GM12878 (cell line): ENCODE data around the gene CLECL1. TPM values are rescaled to one million over a fixed set of nuclear protein-coding genes. Genes with fewer than 3 reads are reported as not detected.

Experiments
- BHLHE40 ChIP-seq, 2 experiments: fragments of 450-650 bp in 1 of 2; IDR thresholded peaks; 2 replicates each; pipeline ENCODE4 v1.6.1; 2011 to 2017; ENCODE audit warnings: low read depth in 2 of 2, borderline replicate concordance in 1 of 2, improper control_type of control experiment in 1 of 2, low read length in 1 of 2, mild to moderate bottlenecking in 1 of 2
- EP300 ChIP-seq, 2 experiments: fragments of 150-350 bp in 1 of 2; IDR thresholded peaks; 2 replicates each; pipeline ENCODE4 v1.6.1; 2011 to 2012; ENCODE audit warnings: low read depth in 2 of 2, low read length in 2 of 2, borderline replicate concordance in 1 of 2, improper control_type of control experiment in 1 of 2, inconsistent platforms in 1 of 2; ENCODE audit not compliant: control insufficient read depth in 1 of 2
- JUNB ChIP-seq: IDR thresholded peaks from 2 replicates; pipeline ENCODE4 v1.6.1; 2016; ENCODE audit warnings: antibody characterized with exemption, mild to moderate bottlenecking
- MEF2B ChIP-seq: fragments of 450-650 bp; IDR thresholded peaks from 2 replicates; pipeline ENCODE4 v1.6.1; 2018; ENCODE audit warnings: mild to moderate bottlenecking, moderate library complexity; ENCODE audit not compliant: partially characterized antibody, poor library complexity, severe bottlenecking
- PAX5 ChIP-seq: IDR thresholded peaks from 2 replicates; pipeline ENCODE4 v1.6.1; 2011; ENCODE audit warnings: low read depth, low read length, borderline replicate concordance
- PKNOX1 ChIP-seq: fragments of 450-650 bp; IDR thresholded peaks from 2 replicates; pipeline ENCODE4 v1.6.1; 2016; ENCODE audit warnings: mild to moderate bottlenecking
- ZBED1 ChIP-seq: IDR thresholded peaks from 2 replicates; pipeline ENCODE4 v1.6.1; 2016; ENCODE audit warnings: borderline replicate concordance
- ZNF687 ChIP-seq: fragments of 450-650 bp; IDR thresholded peaks from 2 replicates; pipeline ENCODE4 v1.6.1; 2017; ENCODE audit warnings: mild to moderate bottlenecking, moderate library complexity
- polyA plus RNA-seq, 11 experiments: library from polyadenylated mRNA; depleted of rRNA in 4 of 11; unstranded in 6 of 11; stranded (reverse) in 5 of 11; fragments of >200 nt; fragmentation: Nextera tagmentation in 4 of 11; fragmentation: Illumina TruSeq in 1 of 11; extraction: Ambion mirVana in 4 of 11; extraction: Trizol in 1 of 11; gene quantifications; 1 replicate in 1 of 11; 2 replicates in 10 of 11; pipeline versions ENCODE4 v1.2.1 to v1.2.3, GENCODE V29; 2011 to 2016; ENCODE audit warnings: inconsistent platforms in 2 of 11, missing spikeins in 2 of 11, low read depth in 1 of 11
- total RNA-seq, 4 experiments: library from RNA; depleted of rRNA in 3 of 4; stranded (reverse); fragments of >200 nt in 3 of 4; fragmentation: Illumina TruSeq in 1 of 4; extraction: Trizol in 1 of 4; gene quantifications; 2 replicates each; pipeline versions ENCODE4 v1.2.1 to v1.2.3, GENCODE V29; 2013 to 2021

Gene CLECL1
- total and polyA plus RNA-seq, 10 of the 15 experiments (the other 5 are each of a cell fraction or from before 2014, with no cell fraction given) = 4.6 to 56.5 (median 46.4) TPM

GRCh38 chr12:9713032-9713558 lies 19.8 kb downstream of the CLECL1 start (continued):
- TF ChIP-seq PKNOX1 (peak; percentile 58; the same call in 1 of the 2 replicates), BHLHE40 (IDR thresholded peaks at IDR 0.05; ENCODE audit: borderline replicate concordance in 1 of 2, low read depth in 2 of 2, low read length in 1 of 2) (peak in 1 of 2 experiments; percentile 88; a peak in 2 of 4 replicates), EP300 (IDR thresholded peaks at IDR 0.05; ENCODE audit: borderline replicate concordance in 1 of 2, control insufficient read depth in 1 of 2, low read depth in 2 of 2, low read length in 2 of 2) (peak in 1 of 2 experiments; percentile 38; a peak in 1 of 4 replicates), PAX5 (peak; percentile 11; the same call in 1 of the 2 replicates), MEF2B (peak; percentile 67), JUNB (peak; percentile 47), ZBED1 (peak; percentile 53; the same call in 1 of the 2 replicates), ZNF687 (0 out of 2 replicates have a peak, but pooled peaks have one; percentile 48)
